Subcutaneous adipose tissue (tissue), 4 donors: ENCODE data around the gene FMO4. TPM values are rescaled to one million over a fixed set of nuclear protein-coding genes. Genes with fewer than 3 reads are reported as not detected.

ENCODE experiments used
- small RNA-seq: library from RNA; depleted of rRNA; stranded (forward); fragments of <200 nt; gene quantifications from one replicate; pipeline ENCODE3, GENCODE V24; 2016
- total RNA-seq, 4 donors: library from RNA; depleted of rRNA; stranded (reverse); fragments of >200 nt; gene quantifications; one replicate each; pipeline ENCODE4 v1.1.0, GENCODE V29; 2016
- TF ChIP-seq, protein P1 (sequence below): fragments of 450-650 bp; IDR thresholded peaks from one replicate; pipeline ENCODE4 v1.5.1; 2016; ENCODE audit warnings: low read depth, mild to moderate bottlenecking, control low read depth, antibody characterized with exemption, moderate library complexity

Gene FMO4
- total RNA-seq, 4 donors from 2014 or later = 4.3 to 20.4 (median 10.8) TPM

DNA sequence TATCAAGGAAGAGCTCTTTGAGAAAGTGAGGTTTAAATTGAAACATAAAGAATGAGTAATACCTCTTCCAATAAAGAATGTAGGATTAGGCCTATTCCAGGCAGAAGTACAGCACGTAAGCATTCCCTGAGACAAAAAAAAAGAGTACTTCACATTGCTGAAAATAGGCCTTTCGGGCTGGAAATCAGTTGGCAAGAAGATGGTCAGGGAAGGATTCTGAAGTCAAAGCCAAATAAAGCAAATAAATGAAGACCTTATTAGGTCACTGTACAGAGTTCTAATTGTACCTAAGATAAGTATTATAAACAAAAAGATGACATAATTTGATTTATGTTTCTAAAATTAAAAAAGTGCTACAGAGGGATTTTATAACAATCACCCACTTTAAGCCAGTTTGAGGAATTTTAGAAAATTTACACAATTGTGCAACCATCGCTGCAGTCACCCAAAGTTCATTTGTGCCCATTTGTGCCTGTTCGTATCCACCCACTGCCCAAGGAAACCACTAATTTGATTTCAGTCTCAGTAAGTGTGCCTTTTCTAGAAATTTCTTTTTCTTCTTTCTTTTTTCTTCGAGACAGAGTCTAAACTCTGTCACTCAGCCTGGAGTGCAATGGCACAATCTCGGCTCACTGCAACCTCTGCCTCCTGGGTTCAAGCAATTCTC lies 58.6 kb downstream of the FMO4 start:
- TF ChIP-seq, protein P1, sequence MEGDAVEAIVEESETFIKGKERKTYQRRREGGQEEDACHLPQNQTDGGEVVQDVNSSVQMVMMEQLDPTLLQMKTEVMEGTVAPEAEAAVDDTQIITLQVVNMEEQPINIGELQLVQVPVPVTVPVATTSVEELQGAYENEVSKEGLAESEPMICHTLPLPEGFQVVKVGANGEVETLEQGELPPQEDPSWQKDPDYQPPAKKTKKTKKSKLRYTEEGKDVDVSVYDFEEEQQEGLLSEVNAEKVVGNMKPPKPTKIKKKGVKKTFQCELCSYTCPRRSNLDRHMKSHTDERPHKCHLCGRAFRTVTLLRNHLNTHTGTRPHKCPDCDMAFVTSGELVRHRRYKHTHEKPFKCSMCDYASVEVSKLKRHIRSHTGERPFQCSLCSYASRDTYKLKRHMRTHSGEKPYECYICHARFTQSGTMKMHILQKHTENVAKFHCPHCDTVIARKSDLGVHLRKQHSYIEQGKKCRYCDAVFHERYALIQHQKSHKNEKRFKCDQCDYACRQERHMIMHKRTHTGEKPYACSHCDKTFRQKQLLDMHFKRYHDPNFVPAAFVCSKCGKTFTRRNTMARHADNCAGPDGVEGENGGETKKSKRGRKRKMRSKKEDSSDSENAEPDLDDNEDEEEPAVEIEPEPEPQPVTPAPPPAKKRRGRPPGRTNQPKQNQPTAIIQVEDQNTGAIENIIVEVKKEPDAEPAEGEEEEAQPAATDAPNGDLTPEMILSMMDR = no peak

DNA sequence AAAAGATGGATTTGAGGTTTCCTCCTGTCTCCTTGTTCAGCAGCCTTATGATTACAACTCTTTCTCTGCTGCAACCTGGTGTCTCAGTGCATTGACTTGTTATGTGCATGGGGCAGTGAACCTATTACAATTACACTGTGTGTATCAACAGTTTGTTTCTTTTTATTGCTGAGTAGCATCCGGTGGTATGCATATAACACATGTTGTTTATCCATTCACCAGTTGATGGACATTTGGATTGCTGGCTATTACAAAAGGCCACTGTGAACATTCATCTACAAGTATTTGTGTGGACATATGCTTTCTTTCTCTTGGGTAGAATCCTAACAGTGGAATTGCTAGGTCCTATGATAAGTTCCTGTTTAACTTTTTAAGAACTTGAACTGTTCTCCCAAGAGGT lies 65.9 kb downstream of the FMO4 start:
- TF ChIP-seq, protein P1 = no peak

DNA sequence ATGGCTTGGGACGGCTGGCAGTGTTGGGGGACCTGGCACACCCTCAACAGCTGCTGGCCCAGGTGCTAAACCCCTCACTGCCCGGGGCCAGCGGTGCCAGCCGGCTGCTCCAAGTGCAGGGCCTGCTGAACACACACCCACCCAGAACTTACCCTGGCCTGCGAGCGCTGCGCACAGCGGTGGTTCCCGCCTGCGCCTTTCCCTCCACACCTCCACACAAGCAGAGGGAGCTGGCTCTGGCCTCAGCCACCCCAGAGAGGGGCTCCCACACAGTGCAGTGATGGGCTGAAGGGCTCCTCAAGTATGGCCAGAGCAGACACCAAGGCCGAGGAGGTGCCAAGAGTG lies 67.9 kb downstream of the FMO4 start:
- TF ChIP-seq, protein P1 = no peak

DNA sequence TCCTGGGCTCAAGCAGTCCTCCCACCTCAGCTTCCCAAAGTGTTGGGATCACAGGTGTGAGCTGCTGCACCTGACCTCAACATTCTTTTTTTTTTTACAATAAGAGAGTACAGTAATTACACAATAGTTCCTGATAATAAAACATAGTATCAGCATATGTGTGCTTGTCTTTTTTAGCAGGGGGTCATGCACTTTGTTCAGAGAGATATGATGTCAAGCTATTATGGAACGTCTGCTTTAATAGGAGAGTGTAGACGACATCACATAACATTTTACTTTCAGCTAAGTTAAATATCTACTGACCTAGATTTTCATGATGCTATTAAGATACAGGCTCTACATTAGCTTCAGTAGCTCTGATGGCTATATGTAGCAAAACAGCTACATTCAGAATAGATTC lies 70.5 kb downstream of the FMO4 start:
- TF ChIP-seq, protein P1 = no peak

DNA sequence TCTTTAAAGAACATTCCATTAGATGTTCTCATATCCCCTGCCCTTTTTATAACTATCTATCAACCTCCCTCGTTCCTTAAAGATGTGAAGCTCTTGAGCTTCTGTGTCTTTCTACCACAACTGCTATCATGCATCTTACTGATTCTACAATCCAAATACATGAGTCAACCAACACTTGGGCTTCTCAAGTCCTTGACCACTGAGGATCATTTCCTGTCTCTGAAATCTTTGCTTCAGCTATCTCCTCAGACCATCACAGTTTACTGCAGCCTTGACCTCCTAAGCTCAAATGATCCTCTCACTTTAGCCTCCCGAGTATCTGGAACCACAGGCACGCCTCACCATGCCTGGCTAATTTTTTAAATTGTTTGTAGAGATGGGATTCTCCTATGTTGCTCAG lies 75.2 kb downstream of the FMO4 start:
- TF ChIP-seq, protein P1 = no peak

Small RNA genes within 50 kb of the gene (small RNA-seq; reads per million reads assigned to genes)
- gene SRP14P4 = not detected

Other genes starting within 250 kb of the FMO4 start
- gene FMO3, start 223.3 kb upstream of the FMO4 start, total RNA-seq = 10 to 100 TPM; 10.4 to 35.2 (median 27.7) TPM
- 100 to 1,000 TPM in 1 of 4 donors, 10 to 100 TPM in 3; 58.5 to 158 (median 88.3) TPM for gene FMO2, start 128.9 kb upstream of the FMO4 start, total RNA-seq
- gene FMO1, start 65.7 kb upstream of the FMO4 start, total RNA-seq = 10 to 100 TPM in 1 of 4 donors, 1 to 10 TPM in 3; 2.1 to 14.1 (median 3.6) TPM
- gene PRRC2C, start 171.3 kb downstream of the FMO4 start, total RNA-seq = 100 to 1,000 TPM in 1 of 4 donors, 10 to 100 TPM in 3; 75.3 to 102 (median 88.1) TPM